Lower leg skin (tissue), 3 donors: Measurements from ENCODE around the gene DTNBP1.

ENCODE experiments used
- POLR2A ChIP-seq, 2 donors: fragments of 450-650 bp; IDR thresholded peaks; one replicate each; pipeline ENCODE4 v1.6.1; 2016 to 2017; ENCODE audit warnings: antibody characterized with exemption in 2 of 2, mild to moderate bottlenecking in 1 of 2, moderate library complexity in 1 of 2
- TF ChIP-seq, protein P1 (sequence below), 3 donors: fragments of 450-650 bp; IDR thresholded peaks; one replicate each; pipeline ENCODE4 v1.5.1; 2016; ENCODE audit warnings: antibody characterized with exemption in 3 of 3, mild to moderate bottlenecking in 3 of 3, moderate library complexity in 2 of 3

DNA sequence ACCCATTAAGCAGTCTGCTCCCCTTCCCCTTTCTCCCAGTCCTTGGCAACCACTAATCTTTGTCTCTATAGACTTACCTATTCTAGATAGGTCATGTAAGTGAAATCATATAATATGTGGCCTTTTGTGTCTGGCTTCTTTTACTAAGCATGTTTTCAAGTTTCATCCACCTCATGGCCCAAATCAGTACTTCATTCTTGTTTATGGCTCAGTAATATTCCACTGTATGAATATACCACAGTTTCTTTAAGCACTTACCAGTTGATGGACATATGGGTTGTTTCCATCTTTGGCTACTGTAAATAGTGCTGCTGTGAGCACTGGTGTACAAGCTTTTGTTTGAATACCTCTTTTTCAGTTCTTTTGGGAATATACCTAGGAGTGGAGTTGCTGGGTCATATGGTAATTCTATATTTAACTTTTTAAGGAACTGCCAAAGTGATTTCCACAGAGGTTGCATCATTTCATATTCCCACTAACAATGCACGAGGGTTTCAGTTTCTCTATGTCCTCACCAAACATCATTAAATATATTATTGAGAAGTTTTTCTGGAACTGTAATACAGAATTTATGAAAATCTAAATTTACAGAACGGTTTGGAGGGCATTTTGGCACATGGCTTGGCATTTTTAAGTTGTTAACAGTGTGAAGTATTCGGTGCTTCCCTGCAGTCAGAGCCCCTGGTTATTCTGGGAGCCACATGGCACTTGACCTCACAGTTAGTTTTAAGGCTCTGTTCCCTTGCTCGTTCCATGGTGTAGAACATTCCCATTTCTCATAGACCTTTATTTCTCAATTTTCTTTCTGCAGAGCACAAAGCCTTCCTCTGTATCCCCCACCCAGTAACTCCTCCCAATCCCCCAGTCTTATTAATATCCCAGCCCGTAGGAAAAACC is 27.0 kb upstream of the DTNBP1 start:
- TF ChIP-seq POLR2A (IDR thresholded peaks at IDR 0.05) = no peak
- TF ChIP-seq, protein P1, sequence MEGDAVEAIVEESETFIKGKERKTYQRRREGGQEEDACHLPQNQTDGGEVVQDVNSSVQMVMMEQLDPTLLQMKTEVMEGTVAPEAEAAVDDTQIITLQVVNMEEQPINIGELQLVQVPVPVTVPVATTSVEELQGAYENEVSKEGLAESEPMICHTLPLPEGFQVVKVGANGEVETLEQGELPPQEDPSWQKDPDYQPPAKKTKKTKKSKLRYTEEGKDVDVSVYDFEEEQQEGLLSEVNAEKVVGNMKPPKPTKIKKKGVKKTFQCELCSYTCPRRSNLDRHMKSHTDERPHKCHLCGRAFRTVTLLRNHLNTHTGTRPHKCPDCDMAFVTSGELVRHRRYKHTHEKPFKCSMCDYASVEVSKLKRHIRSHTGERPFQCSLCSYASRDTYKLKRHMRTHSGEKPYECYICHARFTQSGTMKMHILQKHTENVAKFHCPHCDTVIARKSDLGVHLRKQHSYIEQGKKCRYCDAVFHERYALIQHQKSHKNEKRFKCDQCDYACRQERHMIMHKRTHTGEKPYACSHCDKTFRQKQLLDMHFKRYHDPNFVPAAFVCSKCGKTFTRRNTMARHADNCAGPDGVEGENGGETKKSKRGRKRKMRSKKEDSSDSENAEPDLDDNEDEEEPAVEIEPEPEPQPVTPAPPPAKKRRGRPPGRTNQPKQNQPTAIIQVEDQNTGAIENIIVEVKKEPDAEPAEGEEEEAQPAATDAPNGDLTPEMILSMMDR (IDR thresholded peaks at IDR 0.05) = no peak
